Progenitor cell of endocrine pancreas (in vitro differentiated cells): Measurements from ENCODE around the gene MORC3. TPM values are rescaled to one million over a fixed set of nuclear protein-coding genes. Genes with fewer than 3 reads are reported as not detected.
"Not testable (repeated sequence)": the region's sequence is repeated elsewhere in the genome, so short reads cannot be mapped to it uniquely, and the experiment has no call there.

ENCODE experiments used
- DNase-seq: peaks from one replicate; pipeline ENCODE4 v3.0.0; 2021; ENCODE audit warnings: low spot score; ENCODE audit not compliant: unreplicated experiment
- H3K27ac Mint-ChIP-seq: 2 replicates; pipeline ENCODE4 v1.8.0; 2021; ENCODE audit warnings: mild to moderate bottlenecking, moderate library complexity, mixed read lengths
- H3K27me3 Mint-ChIP-seq: 2 replicates; pipeline ENCODE4 v1.8.0; 2021; ENCODE audit warnings: mixed read lengths
- H3K36me3 Mint-ChIP-seq: 2 replicates; pipeline ENCODE4 v1.8.0; 2022; ENCODE audit warnings: mixed read lengths; ENCODE audit not compliant: insufficient read depth
- H3K4me1 Mint-ChIP-seq: 2 replicates; pipeline ENCODE4 v1.8.0; 2021; ENCODE audit warnings: low read depth, mixed read lengths
- H3K4me3 Mint-ChIP-seq: 2 replicates; pipeline ENCODE4 v1.8.0; 2021; ENCODE audit warnings: low read depth, mild to moderate bottlenecking, moderate library complexity, mixed read lengths
- H3K9me3 Mint-ChIP-seq: 2 replicates; pipeline ENCODE4 v1.8.0; 2021; ENCODE audit warnings: low read depth, mixed read lengths
- total RNA-seq: library from RNA; stranded (reverse); gene quantifications from 2 replicates; pipeline ENCODE4 v1.2.1, GENCODE V29; 2021
- TF ChIP-seq, protein P1 (sequence below): fragments of 200-600 bp; sonication (generic); IDR thresholded peaks from one replicate; pipeline ENCODE4 v1.5.0; 2021; ENCODE audit warnings: antibody characterized with exemption, mild to moderate bottlenecking; ENCODE audit not compliant: unreplicated experiment

The MORC3 gene
- total RNA-seq, 1 donor from 2014 or later = 33.7 TPM

GRCh38 chr21:36330904-36331303, 10.9 kb downstream of the MORC3 start:
- TF ChIP-seq, protein P1, sequence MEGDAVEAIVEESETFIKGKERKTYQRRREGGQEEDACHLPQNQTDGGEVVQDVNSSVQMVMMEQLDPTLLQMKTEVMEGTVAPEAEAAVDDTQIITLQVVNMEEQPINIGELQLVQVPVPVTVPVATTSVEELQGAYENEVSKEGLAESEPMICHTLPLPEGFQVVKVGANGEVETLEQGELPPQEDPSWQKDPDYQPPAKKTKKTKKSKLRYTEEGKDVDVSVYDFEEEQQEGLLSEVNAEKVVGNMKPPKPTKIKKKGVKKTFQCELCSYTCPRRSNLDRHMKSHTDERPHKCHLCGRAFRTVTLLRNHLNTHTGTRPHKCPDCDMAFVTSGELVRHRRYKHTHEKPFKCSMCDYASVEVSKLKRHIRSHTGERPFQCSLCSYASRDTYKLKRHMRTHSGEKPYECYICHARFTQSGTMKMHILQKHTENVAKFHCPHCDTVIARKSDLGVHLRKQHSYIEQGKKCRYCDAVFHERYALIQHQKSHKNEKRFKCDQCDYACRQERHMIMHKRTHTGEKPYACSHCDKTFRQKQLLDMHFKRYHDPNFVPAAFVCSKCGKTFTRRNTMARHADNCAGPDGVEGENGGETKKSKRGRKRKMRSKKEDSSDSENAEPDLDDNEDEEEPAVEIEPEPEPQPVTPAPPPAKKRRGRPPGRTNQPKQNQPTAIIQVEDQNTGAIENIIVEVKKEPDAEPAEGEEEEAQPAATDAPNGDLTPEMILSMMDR = peak; percentile 73
- Mint-ChIP-seq H3K27ac (peak overlapping the region; percentile 25), H3K4me1 (peaks cover 9% of the 10 kb centered on the region), H3K4me3 (no peak overlapping the region), H3K27me3 (no peaks in the 10 kb centered on the region), H3K9me3 (no peaks in the 10 kb centered on the region), H3K36me3 (peaks cover 11% of the 10 kb centered on the region)
- no peak for DNase-seq

GRCh38 chr21:36337099-36337509, 17.1 kb downstream of the MORC3 start:
- peaks cover 29% of the 10 kb centered on the region for H3K36me3 Mint-ChIP-seq

DNA sequence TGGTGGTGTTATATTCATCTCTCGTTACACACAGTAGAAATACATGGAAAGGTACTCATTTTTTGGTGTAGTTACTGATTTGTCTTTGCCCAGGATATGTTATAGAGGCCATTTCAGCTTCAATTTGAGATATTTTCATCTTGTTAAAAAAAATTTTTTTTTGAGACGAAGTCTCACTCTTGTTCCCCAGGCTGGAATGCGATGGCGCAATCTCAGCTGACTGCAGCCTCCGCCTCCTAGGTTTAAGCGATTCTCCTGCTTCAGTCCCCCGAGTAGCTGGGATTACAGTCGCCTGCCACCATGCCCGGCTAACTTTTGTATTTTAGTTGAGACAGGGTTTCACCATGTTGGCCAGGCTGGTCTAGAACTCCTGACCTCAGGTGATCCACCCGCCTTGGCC, 19.0 kb downstream of the MORC3 start:
- H3K4me3 Mint-ChIP-seq = no peak overlapping the region
- DNase-seq = no peak
- H3K4me1 Mint-ChIP-seq = no peaks in the 10 kb centered on the region
- no peak overlapping the region for H3K27ac Mint-ChIP-seq
- TF ChIP-seq, protein P1 = no peak
- no peaks in the 10 kb centered on the region for H3K9me3 Mint-ChIP-seq
- peaks cover 29% of the 10 kb centered on the region for H3K36me3 Mint-ChIP-seq
- no peaks in the 10 kb centered on the region for H3K27me3 Mint-ChIP-seq

More at GRCh38 chr21:36337099-36337509, 17.1 kb downstream of the MORC3 start:
- no peaks in the 10 kb centered on the region for H3K9me3 Mint-ChIP-seq
- H3K4me1 Mint-ChIP-seq = no peaks in the 10 kb centered on the region
- TF ChIP-seq, protein P1 = no peak
- no peaks in the 10 kb centered on the region for H3K27me3 Mint-ChIP-seq
- no peak overlapping the region for H3K27ac Mint-ChIP-seq
- DNase-seq = no peak
- H3K4me3 Mint-ChIP-seq = no peak overlapping the region

DNA sequence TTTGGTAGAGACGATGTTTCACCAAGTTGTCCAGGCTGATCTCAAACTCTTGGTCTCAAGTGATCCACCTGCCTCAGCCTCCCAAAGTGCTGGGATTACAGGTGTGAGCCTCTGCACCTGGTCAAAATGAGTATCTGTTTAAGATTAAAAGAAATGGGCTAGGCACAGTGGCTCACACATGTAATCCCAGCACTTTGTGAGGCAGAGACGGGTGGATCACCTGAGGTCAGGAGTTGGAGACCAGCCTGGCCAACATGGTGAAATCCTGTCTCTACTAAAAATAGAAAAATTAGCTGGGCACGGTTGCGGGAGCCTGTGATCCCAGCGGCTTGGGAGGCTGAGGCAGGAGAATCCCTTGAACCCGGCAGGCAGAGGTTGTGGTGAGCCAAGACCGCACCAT, 22.6 kb downstream of the MORC3 start:
- H3K4me3 Mint-ChIP-seq, H3K4me1 Mint-ChIP-seq, H3K9me3 Mint-ChIP-seq, H3K27me3 Mint-ChIP-seq, DNase-seq, H3K27ac Mint-ChIP-seq: not testable (repeated sequence)
- peaks cover 24% of the 10 kb centered on the region for H3K36me3 Mint-ChIP-seq

GRCh38 chr21:36344931-36345330, 24.9 kb downstream of the MORC3 start:
- Mint-ChIP-seq H3K36me3 (peaks cover 23% of the 10 kb centered on the region), H3K4me3 (no peak overlapping the region), H3K4me1 (no peaks in the 10 kb centered on the region), H3K27me3 (no peaks in the 10 kb centered on the region), H3K9me3 (no peaks in the 10 kb centered on the region), H3K27ac (no peak overlapping the region)
- TF ChIP-seq, protein P1 = no peak
- DNase-seq = no peak

DNA sequence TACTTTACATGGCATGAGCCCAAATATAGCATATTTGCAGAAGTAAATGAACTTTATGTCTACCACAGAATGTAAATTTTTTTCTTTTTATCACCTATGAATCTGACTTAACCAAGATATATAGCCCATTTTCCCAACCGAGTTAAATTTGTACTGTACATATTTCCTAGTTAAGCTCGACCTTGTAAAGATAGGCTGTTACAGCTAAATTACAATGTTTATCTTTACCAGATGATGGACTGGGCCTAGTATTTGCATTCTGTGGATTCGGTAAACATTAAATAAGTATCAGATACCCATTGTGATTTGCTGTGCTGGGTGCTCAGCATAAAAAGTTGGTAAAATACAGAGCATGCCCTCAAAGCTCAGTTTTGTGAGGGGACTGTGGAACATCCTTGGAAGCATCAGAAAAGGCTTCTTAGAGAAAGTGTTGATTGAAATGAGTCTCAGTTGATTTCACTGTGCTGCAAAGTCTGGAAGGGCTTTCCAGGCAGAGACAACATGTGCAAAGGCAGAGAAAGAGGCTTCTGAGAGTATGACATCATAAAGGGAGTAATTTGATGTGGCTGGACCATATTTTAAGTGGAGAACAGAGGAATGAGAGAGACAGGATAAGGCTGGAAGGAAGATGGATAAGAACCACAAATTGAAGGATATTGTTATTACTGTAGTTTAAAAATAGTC, 27.4 kb downstream of the MORC3 start:
- Mint-ChIP-seq H3K36me3 (peaks cover 22% of the 10 kb centered on the region), H3K4me3 (no peak overlapping the region), H3K9me3 (no peaks in the 10 kb centered on the region), H3K4me1 (no peaks in the 10 kb centered on the region), H3K27me3 (no peaks in the 10 kb centered on the region), H3K27ac (no peak overlapping the region)
- DNase-seq = no peak
- TF ChIP-seq, protein P1 = no peak
